GM18873 (cell line): ENCODE results near the gene MAPRE2.

ENCODE experiments used
- ATAC-seq: cut with Tn5 transposase; IDR thresholded peaks from one replicate; pipeline ENCODE4 v1.9.1; 2021; ENCODE audit warnings: mild to moderate bottlenecking, moderate library complexity, moderate number of reproducible peaks; ENCODE audit not compliant: unreplicated experiment, low FRiP score

Gene MAPRE2

DNA sequence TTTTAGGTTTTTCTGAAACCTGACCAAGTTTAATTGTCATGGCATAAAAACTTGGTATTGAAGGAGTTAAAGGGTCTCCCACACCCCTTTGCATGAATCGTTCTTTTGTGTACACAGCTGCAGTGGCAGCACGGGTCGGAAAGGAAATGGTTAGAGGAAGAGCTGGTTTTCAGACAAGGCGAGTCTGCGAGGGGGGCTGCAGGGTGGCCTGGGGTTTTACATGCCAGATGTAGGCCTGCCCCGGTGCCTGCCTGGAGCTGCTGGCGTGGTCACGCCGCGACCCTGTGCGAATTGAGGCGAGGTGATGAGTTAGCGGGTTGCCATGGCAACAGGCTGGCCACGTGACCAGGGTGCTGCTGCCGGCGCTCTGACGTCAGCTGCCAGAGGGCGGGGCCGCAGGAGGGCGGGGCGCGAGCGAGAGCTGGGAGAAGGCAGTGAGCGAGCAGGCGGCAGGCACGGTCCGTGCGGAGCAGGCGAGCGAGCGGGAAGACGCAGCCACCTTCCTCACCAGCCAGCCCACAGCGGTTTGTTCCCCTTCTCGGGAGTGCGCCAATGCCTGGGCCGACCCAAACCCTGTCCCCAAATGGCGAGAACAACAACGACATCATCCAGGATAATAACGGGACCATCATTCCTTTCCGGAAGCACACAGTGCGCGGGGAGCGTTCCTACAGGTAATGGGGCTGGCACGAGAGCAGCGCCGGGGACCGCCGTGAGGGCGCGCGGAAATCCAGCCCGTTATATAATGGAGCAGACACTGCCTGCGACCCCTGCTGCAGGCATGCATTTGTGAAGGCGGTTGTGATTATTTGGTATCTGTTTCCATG lies at the start of gene MAPRE2:
Gene MAPRE2 (plus strand): TSS at position 426 of the 827 bp plus-strand sequence. CDS start 127 bp downstream, at position 553.
- ATAC-seq, result peak; percentile 78

- ATAC-seq, result no peak
Measured at GRCh38 chr18:34991561-34991960, 49.7 kb upstream of the MAPRE2 start.

GRCh38 chr18:34993289-34993688 lies 47.9 kb upstream of the MAPRE2 start:
- ATAC-seq, result no peak

DNA sequence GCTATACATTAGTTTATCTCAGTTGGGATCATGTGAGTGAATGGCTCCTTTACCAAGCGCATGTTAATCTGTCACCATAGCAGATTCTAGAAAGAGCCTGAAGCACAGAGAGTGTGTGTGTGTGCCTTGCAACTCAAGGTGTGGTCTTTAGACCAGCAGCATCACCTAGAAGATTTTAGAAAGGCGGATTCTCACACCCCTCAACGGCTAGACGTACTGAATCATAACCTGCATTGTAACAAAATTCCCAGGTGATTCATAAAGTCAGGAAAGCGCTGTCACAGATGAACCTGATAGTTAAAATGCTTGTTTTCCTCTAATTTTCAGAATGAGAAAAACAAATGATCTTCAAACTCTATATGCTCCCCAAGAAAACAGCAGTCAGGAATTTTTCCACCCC lies 45.5 kb upstream of the MAPRE2 start:
- ATAC-seq, result no peak

GRCh38 chr18:34998661-34999060 lies 42.6 kb upstream of the MAPRE2 start:
- ATAC-seq, result no peak

DNA sequence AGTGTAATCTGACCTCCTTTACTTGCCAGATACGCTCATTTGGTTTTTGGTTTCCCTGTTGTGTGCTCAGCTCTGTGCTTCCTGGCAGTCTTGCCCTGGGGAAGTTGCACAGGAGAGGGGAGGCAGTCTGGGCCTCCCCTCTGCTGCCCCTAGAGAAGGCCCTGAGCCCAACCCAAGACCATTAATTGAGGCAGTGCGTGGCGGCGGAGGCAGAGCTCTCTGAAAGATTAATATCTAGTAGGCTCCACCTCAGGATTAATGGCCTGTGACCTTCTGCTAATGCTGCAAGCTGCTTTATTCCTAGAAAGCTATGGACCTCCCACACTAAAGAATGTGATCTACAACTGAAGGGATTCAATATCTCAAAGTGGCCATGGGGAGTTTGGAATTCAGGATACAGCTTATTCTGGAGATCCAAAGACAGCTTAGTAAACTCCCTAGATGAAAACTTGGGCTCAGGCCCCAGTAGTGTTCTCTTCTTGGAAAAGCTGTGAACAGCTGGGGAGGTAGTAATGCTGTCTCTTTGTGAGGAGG lies 41.4 kb upstream of the MAPRE2 start:
- ATAC-seq, result no peak

DNA sequence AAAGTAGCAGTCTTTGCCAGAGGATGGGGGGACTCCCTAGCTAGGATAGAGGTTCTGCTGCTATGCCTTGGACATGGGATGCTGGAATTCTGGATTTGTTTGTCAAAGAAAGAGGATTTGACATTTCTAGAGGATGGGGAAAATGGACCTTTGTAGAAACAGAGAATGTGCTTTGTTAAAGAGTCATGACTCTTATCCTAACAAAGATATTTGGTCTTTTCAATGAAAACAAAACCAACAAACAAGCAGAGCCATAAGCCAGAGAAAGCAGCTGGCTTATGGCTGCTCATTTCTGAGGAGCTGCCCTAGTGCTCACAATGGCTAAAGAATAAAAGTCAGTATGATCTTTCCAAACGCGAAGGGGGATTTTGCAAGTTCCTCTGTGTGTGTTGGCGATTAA lies 40.8 kb upstream of the MAPRE2 start:
- no peak for ATAC-seq

DNA sequence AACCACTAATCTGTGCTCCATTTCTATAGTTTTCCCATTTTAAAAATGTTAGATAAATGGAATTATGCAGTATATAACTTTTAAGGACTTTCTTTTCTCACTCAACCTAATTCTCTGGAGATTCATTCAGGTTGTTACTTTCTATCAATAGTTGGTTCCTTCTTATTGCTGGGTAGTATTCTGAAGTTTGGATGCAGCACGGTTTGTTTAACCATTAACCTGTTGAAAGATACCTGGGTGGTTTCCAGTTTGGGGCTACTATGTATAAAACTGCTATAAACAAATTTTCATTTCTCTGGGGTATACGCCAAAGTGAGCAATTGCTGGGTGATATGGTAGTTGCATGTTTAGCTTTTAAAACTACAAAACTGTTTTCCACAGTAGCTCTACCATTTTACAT lies 39.1 kb upstream of the MAPRE2 start:
- no peak for ATAC-seq

GRCh38 chr18:35005963-35006577 lies 35.1 kb upstream of the MAPRE2 start:
- peak; percentile 61 for ATAC-seq

DNA sequence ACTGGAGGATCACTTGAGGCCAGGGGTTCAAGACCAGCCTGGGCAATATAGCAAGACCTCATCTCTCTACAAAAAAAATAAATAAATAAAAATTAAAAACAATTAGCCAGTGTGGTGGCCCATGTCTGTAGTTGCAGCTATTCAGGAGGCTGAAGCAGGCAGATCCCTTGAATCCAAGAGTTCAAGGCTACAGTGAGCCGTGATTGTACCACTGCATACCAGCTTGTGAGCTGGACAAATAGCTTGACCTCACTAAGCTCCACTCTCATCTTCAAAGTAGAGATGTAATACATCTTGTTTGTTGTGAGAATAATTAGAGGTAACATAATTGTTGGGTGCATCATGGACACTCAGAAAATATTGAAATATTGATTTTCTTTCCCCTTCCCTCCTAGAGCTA lies 31.1 kb upstream of the MAPRE2 start:
- ATAC-seq, result no peak

DNA sequence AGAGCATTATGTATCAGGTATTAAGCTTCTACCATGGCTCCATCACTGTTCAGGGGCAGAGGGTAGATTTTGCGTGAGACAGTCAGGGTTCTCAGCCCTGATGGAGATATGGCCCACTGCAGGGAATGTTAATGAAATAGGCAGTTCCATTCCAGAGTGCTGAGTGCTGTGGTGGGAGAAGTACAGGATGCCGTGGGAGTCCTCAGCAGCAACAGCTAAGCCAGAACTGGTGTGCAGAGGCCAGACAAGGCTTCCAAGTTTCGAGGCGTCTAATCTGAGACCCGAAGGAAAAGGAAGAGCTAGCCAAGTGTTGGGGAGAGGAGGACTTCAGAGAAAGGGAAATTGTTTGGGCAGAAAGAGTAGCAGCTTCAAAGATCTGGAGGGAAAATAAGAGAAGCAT lies 30.2 kb upstream of the MAPRE2 start:
- no peak for ATAC-seq

DNA sequence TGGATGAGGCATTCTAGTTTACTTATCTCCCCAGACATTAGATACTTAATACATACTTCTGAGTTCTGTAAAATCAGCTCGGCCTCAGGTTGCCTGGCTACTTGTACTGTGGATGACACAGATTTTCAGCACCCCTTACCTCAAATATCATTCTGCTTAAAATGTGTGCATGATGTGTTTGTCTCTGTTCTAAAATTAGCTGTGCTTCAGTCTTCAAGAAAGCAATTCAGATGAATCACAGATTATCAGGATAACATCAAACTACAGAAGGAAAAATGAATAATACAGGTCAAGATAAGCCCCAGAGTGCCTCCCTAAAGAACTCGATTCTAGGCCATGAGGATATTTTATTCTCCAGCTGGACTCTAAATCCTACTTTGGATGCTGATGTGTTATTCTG lies 21.3 kb upstream of the MAPRE2 start:
- ATAC-seq, result no peak

DNA sequence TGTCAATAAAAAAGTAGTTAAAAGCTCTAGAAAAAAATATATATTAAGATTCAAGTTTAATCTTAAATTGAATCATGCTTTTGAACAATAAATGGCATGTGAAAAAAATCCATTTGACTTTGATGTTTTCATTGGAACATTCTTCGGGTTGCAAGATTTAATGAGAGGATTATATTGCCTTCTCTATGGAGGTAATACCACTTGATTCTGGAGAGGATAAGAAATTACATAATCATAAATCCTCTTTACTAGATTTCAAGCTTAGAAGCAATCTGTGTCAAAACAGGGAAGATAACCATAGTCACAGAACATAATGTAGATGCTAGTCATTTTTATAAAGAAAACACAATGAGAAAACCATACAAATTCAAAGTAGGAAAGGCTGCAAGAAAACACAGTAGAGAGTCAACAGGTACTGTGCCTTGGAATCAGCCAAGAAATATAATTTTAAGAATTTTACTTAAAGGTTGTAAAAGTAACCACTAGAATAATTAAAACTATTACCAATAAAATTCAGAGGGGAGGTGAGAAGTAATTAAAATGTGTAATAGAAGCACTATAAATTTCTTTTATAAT lies 18.7 kb upstream of the MAPRE2 start:
- no peak for ATAC-seq

- ATAC-seq, result no peak
Measured at GRCh38 chr18:35024196-35024595, 17.0 kb upstream of the MAPRE2 start.

GRCh38 chr18:35024965-35025364 lies 16.2 kb upstream of the MAPRE2 start:
- ATAC-seq, result no peak

DNA sequence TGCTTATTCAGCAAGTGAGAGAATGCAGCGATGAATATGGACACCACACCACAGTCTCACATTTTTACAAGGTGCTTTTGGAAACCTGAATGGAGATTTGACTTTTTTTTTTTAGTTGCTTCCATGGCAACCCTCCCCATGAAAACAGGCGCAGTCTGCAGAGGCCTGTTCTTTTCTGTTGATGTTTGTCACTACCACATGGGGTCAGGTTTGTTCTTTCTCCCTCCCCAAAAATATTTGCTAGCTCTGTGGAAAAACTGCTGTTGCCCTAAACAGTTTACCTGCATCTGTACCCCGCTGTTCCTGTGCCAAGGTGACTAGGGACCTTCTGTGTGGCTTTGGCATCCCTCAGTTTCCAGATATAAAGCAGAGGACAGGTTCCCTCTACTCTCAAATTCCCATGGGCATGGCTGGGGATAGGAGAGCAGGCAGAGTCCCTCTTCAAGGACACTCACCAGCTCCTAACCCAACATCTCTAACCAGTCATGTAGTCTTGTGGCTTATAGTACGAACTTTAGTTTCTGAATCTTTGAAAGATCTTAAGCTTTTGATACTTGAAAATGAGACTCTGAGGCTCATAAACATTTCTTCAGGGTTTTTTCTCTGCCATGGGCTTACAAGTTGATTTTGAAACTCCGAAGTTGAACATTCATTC lies 14.7 kb upstream of the MAPRE2 start:
- no peak for ATAC-seq

DNA sequence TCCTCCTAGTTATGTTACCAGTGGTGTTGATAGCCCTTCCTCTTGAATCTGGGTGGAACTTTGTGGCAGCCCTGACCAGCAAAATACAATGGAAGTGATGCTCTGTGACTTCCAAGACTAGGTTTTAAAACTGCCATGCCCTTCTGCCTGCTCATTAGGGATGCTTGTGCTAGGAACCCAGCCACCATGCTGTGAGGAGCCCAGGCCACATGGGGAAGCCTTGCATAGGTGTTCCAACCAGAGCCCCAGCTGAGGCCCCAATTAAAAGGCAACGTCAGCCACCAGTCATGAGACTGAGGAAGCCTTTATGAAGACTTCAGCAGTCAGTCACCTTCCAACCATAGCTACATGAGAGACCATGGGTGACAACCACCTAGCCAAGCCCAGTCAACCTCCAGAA lies 14.0 kb upstream of the MAPRE2 start:
- ATAC-seq, result no peak

- ATAC-seq, result no peak
Measured at GRCh38 chr18:35028536-35028935, 12.7 kb upstream of the MAPRE2 start.

- ATAC-seq, result no peak
Measured at GRCh38 chr18:35029103-35029502, 12.1 kb upstream of the MAPRE2 start.

GRCh38 chr18:35029770-35030169 lies 11.4 kb upstream of the MAPRE2 start:
- ATAC-seq, result peak; percentile 77
